HCT116 (cell line): ENCODE measurements around the gene LMAN1L.

Experiments used
- CEBPB ChIP-seq: IDR thresholded peaks from 2 replicates; pipeline ENCODE4 v1.6.1; 2012; ENCODE audit warnings: low read depth
- EGR1 ChIP-seq: IDR thresholded peaks from 2 replicates; pipeline ENCODE4 v1.6.1; 2012; ENCODE audit warnings: low read depth
- EZH2 ChIP-seq: fragments of 200-600 bp; sonication (generic); IDR thresholded peaks from 2 replicates; pipeline ENCODE4 v1.6.1; 2017; ENCODE audit warnings: antibody characterized with exemption, mixed run types
- EZH2phosphoT487 ChIP-seq: fragments of 200-600 bp; IDR thresholded peaks from 2 replicates; pipeline ENCODE4 v1.6.1; 2018; ENCODE audit warnings: antibody characterized with exemption, borderline replicate concordance
- FOSL1 ChIP-seq: IDR thresholded peaks from 2 replicates; pipeline ENCODE4 v1.6.1; 2012; ENCODE audit warnings: low read depth
- POLR2A ChIP-seq: IDR thresholded peaks from 2 replicates; pipeline ENCODE4 v1.7.0; 2011; ENCODE audit warnings: borderline replicate concordance; ENCODE audit not compliant: insufficient read depth, insufficient read length; ENCODE audit errors: extremely low read depth
- TCF7L2 ChIP-seq: IDR thresholded peaks from 2 replicates; pipeline ENCODE4 v1.7.0; 2011; ENCODE audit warnings: borderline replicate concordance, inconsistent platforms; ENCODE audit not compliant: insufficient read depth, insufficient read length; ENCODE audit errors: extremely low read depth
- YY1 ChIP-seq: IDR thresholded peaks from 2 replicates; pipeline ENCODE4 v1.6.1; 2011; ENCODE audit warnings: low read length, low read depth, moderate library complexity, mild to moderate bottlenecking; ENCODE audit not compliant: insufficient replicate concordance; ENCODE audit errors: extremely low read depth
- ZBTB33 ChIP-seq: IDR thresholded peaks from 2 replicates; pipeline ENCODE4 v1.6.1; 2011; ENCODE audit warnings: mild to moderate bottlenecking, low read length, moderate library complexity; ENCODE audit not compliant: insufficient replicate concordance; ENCODE audit errors: extremely low read depth
- TF ChIP-seq, protein P1 (sequence below), 3 experiments: fragments of 200-600 bp in 1 of 3; sonication (generic) in 1 of 3; IDR thresholded peaks in 2 of 3; conservative IDR thresholded peaks in 1 of 3; 2 replicates each; pipeline ENCODE4 v1.5.1; 2012 to 2017; ENCODE audit warnings: low read depth in 2 of 3, low read length in 2 of 3, antibody characterized with exemption in 1 of 3, borderline replicate concordance in 1 of 3, control low read depth in 1 of 3, mild to moderate bottlenecking in 1 of 3, mixed read lengths in 1 of 3, mixed run types in 1 of 3, moderate library complexity in 1 of 3; ENCODE audit not compliant: insufficient read depth in 1 of 3
- TF ChIP-seq, protein P2 (sequence below): IDR thresholded peaks from 2 replicates; pipeline ENCODE4 v1.6.1; 2012

- TF ChIP-seq, protein P1, sequence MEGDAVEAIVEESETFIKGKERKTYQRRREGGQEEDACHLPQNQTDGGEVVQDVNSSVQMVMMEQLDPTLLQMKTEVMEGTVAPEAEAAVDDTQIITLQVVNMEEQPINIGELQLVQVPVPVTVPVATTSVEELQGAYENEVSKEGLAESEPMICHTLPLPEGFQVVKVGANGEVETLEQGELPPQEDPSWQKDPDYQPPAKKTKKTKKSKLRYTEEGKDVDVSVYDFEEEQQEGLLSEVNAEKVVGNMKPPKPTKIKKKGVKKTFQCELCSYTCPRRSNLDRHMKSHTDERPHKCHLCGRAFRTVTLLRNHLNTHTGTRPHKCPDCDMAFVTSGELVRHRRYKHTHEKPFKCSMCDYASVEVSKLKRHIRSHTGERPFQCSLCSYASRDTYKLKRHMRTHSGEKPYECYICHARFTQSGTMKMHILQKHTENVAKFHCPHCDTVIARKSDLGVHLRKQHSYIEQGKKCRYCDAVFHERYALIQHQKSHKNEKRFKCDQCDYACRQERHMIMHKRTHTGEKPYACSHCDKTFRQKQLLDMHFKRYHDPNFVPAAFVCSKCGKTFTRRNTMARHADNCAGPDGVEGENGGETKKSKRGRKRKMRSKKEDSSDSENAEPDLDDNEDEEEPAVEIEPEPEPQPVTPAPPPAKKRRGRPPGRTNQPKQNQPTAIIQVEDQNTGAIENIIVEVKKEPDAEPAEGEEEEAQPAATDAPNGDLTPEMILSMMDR (IDR thresholded peaks at IDR 0.05 in 2 of 3, conservative IDR thresholded peaks at IDR 0.05 in 1 of 3; ENCODE audit: borderline replicate concordance in 1 of 3, insufficient read depth in 1 of 3, low read depth in 2 of 3, low read length in 2 of 3), result no peak
- TF ChIP-seq EGR1, result no peak
- no peak for TF ChIP-seq ZBTB33
- no peak for TF ChIP-seq POLR2A
- TF ChIP-seq CEBPB, result no peak
- no peak for TF ChIP-seq TCF7L2
- TF ChIP-seq FOSL1, result no peak
- no peak for TF ChIP-seq EZH2
- no peak for TF ChIP-seq EZH2phosphoT487
- TF ChIP-seq, protein P2, sequence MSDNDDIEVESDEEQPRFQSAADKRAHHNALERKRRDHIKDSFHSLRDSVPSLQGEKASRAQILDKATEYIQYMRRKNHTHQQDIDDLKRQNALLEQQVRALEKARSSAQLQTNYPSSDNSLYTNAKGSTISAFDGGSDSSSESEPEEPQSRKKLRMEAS, result no peak
- TF ChIP-seq YY1, result no peak
Measured at GRCh38 chr15:74794970-74795349, 17.7 kb upstream of the LMAN1L start.
